Measurements from ENCODE around the gene C2orf49. TPM values are rescaled to one million over a fixed set of nuclear protein-coding genes. Genes with fewer than 3 reads are reported as not detected.
"Not testable (repeated sequence)": the region's sequence is repeated elsewhere in the genome, so short reads cannot be mapped to it uniquely, and the experiment has no call there.

Gene C2orf49
- total RNA-seq, 1 donor from 2014 or later, result 30.6 TPM

GRCh38 chr2:105317937-105318336, 19.4 kb upstream of the C2orf49 start:
- DNase-seq (ENCODE audit: low spot score) (no peak), ATAC-seq (no peak)
- intact Hi-C loops (cut with DNase I), result no loop called here

GRCh38 chr2:105320651-105321215, 16.6 kb upstream of the C2orf49 start:
- intact Hi-C loops (cut with DNase I), result no loop called here
- ATAC-seq, result no peak
- no peak for DNase-seq (ENCODE audit: low spot score)

- ATAC-seq (no peak), DNase-seq (ENCODE audit: low spot score) (no peak)
- intact Hi-C loops (cut with DNase I), result no loop called here
Observed at GRCh38 chr2:105321875-105322646, 15.3 kb upstream of the C2orf49 start.

- intact Hi-C loops (cut with DNase I), result no loop called here
- ATAC-seq (no peak), DNase-seq (ENCODE audit: low spot score) (no peak)
Observed at GRCh38 chr2:105323111-105323510, 14.2 kb upstream of the C2orf49 start.

DNA sequence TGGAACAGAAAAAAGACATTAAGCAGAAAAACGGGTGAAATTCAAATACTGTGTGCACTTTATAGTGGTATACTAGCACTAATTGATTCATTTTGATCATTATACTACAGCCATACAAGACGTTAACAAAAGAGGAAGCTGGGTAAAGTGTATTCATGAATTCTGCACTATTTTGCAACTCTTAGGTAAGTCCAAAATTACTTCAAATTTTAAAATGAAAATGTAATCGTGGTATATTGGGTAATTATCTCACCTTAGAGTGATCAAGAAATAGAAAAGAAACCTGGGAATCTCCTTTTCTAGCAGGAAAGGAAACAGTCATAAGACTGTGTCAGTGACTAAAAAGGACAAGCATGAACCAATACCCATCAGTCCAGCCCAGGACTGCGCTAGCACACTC, 13.2 kb upstream of the C2orf49 start:
- DNase-seq (ENCODE audit: low spot score), result no peak
- intact Hi-C loops (cut with DNase I), result no loop called here

DNA sequence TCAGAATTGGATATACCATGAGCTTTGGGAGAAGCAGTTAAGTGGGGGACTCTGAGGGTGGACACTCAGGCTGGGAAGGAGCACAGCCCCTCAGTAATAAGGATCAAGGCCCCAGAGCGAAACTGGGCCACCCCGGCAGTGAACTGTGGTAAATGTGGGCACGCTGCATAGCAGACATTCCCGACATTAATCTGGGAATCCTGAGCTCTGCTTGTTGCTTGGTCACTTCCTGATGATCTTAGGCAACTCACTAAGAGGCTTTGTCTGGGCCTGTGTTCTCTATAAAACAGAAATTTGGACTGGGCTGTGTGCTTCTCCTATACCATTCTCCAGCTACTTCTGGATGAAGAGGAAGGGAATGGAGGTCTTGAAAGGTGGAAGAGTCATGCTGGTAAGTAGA, 12.6 kb upstream of the C2orf49 start:
- ATAC-seq (no peak), DNase-seq (ENCODE audit: low spot score) (no peak)
- intact Hi-C loops (cut with DNase I), result no loop called here

More for the DNA sequence above, 13.2 kb upstream of the C2orf49 start:
- no peak for ATAC-seq

- intact Hi-C loops (cut with DNase I), result no loop called here
- DNase-seq (ENCODE audit: low spot score), result no peak
Observed at GRCh38 chr2:105325389-105325963, 11.9 kb upstream of the C2orf49 start.

DNA sequence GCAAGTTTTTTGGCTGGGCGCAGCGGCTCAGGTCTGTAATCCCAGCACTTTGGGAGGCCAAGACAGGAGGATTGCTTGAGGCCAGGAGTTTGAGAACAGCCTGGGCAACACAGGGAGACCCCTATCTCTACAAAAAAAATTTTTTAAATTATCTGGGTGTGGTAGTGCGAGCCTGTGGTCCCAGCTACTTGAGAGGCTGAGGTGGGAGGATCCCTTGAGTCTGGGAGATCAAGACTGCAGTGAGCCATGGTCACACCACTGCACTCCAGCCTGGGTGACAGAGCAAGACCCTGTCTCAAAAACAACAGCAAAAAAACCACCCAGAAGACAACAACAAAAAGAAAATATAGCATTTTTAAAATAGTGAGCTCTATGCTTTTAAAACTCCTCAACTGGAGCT, 10.1 kb upstream of the C2orf49 start:
- ATAC-seq; intact Hi-C loops (cut with DNase I): not testable (repeated sequence)

More at GRCh38 chr2:105325389-105325963, 11.9 kb upstream of the C2orf49 start:
- ATAC-seq, result no peak

GRCh38 chr2:105327690-105328089, 9.7 kb upstream of the C2orf49 start:
- DNase-seq (ENCODE audit: low spot score), result no peak
- ATAC-seq, result no peak
- intact Hi-C loops (cut with DNase I), result no loop called here

More for the DNA sequence above, 10.1 kb upstream of the C2orf49 start:
- DNase-seq (ENCODE audit: low spot score), result not testable (repeated sequence)

GRCh38 chr2:105328281-105329196, 8.8 kb upstream of the C2orf49 start:
- DNase-seq (ENCODE audit: low spot score), result peak; percentile 58
- intact Hi-C loops (cut with DNase I), result no loop called here
- peak; percentile 57 for ATAC-seq

GRCh38 chr2:105329197-105329554, 8.2 kb upstream of the C2orf49 start:
- DNase-seq (ENCODE audit: low spot score) (peak; percentile 62), ATAC-seq (peak; percentile 33)
- intact Hi-C loops (cut with DNase I), result no loop called here

- peak; percentile 65 for DNase-seq (ENCODE audit: low spot score)
Observed at GRCh38 chr2:105329561-105330495, 7.5 kb upstream of the C2orf49 start, which contains the start of gene TGFBRAP1. TSS of gene TGFBRAP1 (minus strand) at chr2:105329735. CDS start at chr2:105308301, 21,434 bp downstream.

GRCh38 chr2:105330681-105331375, 6.5 kb upstream of the C2orf49 start:
- intact Hi-C loops (cut with DNase I), result no loop called here
- DNase-seq (ENCODE audit: low spot score) (no peak), ATAC-seq (no peak)

More at GRCh38 chr2:105329561-105330495, 7.5 kb upstream of the C2orf49 start, which contains the start of gene TGFBRAP1:
- intact Hi-C loops (cut with DNase I), result no loop called here
- ATAC-seq, result peak; percentile 75

GRCh38 chr2:105334211-105334610, 3.1 kb upstream of the C2orf49 start:
- ATAC-seq (no peak), DNase-seq (ENCODE audit: low spot score) (no peak)
- intact Hi-C loops (cut with DNase I), result no loop called here

DNA sequence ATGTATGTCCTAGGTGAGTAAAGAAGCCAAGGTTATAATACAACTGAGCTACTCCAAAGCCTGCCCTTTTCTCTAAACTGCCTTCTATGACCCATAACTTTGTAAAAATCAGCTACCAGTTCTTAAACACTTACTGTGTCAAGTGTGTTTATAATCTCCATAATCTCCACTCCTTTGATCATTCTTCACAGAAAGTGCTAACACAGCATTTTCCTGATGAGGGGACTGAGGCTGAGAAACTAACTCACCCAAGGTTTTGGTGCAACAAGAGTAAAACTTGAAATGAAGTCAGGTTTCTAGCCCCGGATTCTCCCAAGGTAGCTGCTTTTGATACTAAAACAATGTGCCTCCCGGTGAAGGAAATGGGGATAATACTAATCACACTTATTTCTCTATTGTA, 1.9 kb upstream of the C2orf49 start:
- no peak for ATAC-seq
- no peak for DNase-seq (ENCODE audit: low spot score)
- intact Hi-C loops (cut with DNase I), result no loop called here

DNA sequence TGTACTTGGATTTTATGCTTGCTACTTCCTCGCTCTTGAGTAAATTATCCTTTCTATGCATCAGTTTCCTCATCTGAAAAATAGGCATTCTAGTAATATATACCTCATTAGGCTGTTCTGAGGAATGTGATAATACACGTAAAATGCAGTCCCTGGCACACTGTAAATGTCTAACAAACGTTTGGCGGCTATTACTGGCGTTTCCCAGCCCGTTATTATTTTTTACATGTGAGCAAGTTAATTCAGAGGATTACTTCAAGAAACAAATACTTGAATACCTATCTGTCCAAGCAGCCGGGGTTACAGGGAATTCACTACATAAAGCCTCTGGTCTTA, 586 bp upstream of the C2orf49 start:
- intact Hi-C loops (cut with DNase I), result no loop called here
- ATAC-seq (peak; percentile 7), DNase-seq (ENCODE audit: low spot score) (no peak)

GRCh38 chr2:105338020-105338385, 663 bp downstream of the C2orf49 start:
- DNase-seq (ENCODE audit: low spot score), result no peak
- intact Hi-C loops (cut with DNase I), result no loop called here
- peak; percentile 2 for ATAC-seq

DNA sequence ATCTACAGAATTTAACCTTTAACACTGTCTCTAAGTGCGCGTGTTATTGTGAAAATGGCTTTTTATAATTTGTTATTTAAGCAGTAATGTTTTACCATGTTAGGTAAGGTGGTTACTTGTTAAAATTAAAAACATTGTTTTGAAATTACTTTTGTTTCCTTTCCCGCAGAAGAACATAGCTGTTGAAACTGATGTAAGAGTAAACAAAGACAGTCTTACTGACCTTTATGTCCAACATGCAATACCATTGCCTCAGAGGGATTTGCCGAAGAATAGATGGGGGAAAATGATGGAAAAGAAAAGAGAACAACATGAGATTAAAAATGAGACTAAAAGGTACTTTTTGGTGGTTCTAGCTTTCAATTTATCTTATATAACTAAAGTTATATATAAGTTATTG, 2.1 kb downstream of the C2orf49 start:
- DNase-seq (ENCODE audit: low spot score), result no peak
- intact Hi-C loops (cut with DNase I), result no loop called here

More for the DNA sequence above, 2.1 kb downstream of the C2orf49 start:
- ATAC-seq, result no peak
